SK-MEL-5 (cell line): Measurements from ENCODE around the gene THRSP. TPM values are rescaled to one million over a fixed set of nuclear protein-coding genes. Genes with fewer than 3 reads are reported as not detected.
"Not testable (repeated sequence)": the region's sequence is repeated elsewhere in the genome, so short reads cannot be mapped to it uniquely, and the experiment has no call there.

Experiments used
- DNase-seq: peaks from one replicate; pipeline ENCODE4 v3.0.0-alpha.2; 2016; ENCODE audit warnings: low read depth, low spot score
- in situ Hi-C: cut with HindIII; loops from 2 replicates; pipeline ENCODE4 v1.10.0; 2016; ENCODE audit warnings: low sequenced_read_pairs, high pct_unique_total_duplicates, low pct_unique_long_range_greater_than_20kb
- total RNA-seq: library from RNA; depleted of rRNA; stranded (reverse); fragments of >200 nt; shearing (Covaris generic); gene quantifications from 2 replicates; pipeline ENCODE4 v1.2.3, GENCODE V29; 2014

Gene THRSP
- total RNA-seq, 1 experiment from 2014 or later = not detected

DNA sequence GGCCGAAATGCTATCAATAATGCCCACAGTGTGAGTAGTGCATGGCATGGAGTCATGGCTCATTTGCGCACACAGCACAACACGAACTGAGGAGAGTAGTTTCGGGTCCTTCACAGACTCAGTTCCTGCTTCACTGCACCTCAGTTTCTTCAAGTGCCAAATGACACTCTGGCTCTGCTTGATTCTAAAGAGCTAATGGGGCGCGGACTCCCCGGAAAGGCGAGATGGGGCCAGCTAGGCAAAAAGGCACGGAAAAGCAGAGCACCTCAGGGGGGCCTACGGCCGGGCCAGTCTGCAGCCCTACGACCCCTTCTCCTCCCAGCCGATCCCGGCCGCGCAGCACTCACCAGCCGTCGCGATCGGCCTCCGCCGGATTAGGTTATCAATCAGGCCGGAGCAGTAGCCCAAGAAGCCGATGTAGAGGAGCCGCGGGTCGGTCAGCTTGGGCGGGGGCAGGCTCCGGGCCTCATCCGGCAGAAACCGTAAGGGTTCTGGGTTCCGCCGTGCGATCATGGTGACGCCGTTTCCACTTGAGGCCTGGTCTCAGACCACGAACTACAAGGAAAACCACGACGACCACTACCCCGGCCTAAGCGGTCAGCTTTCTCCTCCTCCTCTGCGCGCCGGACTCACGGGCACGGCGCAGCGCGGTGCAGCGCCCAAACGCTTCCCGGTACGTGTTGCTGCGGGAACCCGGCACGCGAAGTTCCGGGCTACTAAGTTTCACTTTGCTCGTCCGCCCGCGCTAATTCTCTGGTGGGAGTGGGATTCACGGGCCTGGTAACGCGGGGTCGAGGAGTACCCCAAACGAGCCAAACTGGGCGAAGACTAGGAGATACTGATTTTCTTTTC lies 15.8 kb downstream of the THRSP start, which contains the start of gene NDUFC2:
TSS of gene NDUFC2 (minus strand) at position 631 of the 852 bp plus-strand sequence. CDS start at position 513, 118 bp downstream.
- in situ Hi-C loops = no loop called here

GRCh38 chr11:78080084-78080817 lies 16.6 kb downstream of the THRSP start:
- no peak for DNase-seq
- in situ Hi-C loops = no loop called here

More for the DNA sequence above, 15.8 kb downstream of the THRSP start, which contains the start of gene NDUFC2:
- peak; percentile 68 for DNase-seq

- in situ Hi-C loops = no loop called here
- no peak for DNase-seq
Measured at GRCh38 chr11:78080818-78081495, 17.3 kb downstream of the THRSP start.

- no peak for DNase-seq
- in situ Hi-C loops = no loop called here
Measured at GRCh38 chr11:78081583-78081982, 17.9 kb downstream of the THRSP start.

GRCh38 chr11:78082146-78082545 lies 18.5 kb downstream of the THRSP start:
- in situ Hi-C loops = no loop called here
- no peak for DNase-seq

DNA sequence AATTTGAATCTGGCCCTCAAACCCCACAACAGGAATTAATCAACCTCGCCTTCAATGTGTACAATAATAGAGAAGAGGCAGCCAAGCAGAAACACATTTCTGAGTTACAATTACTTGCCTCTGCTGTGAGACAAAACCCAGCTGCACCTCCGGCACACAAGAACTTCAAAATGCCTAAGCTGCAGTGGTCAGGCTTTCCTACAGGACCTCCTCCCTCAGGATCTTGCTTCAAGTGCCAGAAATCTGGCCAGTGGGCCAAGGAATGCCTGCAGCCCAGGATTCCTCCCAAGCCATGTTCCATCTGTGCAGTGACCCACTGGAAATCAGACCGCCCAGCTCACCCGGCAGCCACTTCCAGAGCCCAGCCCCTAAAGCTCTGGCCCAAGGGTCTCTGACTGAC lies 19.4 kb downstream of the THRSP start:
- in situ Hi-C loops = no loop called here

GRCh38 chr11:78084506-78084905 lies 20.8 kb downstream of the THRSP start:
- DNase-seq, in situ Hi-C loops: not testable (repeated sequence)

More for the DNA sequence above, 19.4 kb downstream of the THRSP start:
- DNase-seq = no peak

GRCh38 chr11:78085972-78086371 lies 22.3 kb downstream of the THRSP start:
- in situ Hi-C loops = no loop called here

DNA sequence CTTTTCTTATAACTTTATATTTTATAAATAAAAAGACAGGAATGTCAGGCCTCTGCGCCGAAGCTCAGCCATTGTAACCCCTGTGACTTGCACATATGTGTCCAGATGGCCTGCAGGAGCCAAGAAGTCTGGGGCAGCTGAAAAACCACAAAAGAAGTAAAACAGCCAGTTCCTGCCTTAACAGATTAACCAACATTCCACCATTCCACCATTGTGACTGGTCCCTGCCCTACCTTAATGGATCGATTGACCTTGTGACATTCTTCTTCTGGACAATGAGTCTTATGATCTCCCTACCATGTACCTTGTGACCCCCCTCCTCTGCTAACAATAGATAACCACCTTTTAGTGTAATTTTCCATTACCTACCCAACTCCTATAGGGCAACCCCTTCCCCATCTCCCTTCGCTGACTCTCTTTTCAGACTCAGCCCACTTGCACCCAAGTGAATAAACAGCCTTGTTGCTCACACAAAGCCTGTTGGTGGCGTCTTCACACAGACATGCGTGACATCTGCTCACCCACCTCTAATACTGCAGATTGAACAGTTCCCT lies 22.9 kb downstream of the THRSP start:
- in situ Hi-C loops, DNase-seq: not testable (repeated sequence)

More at GRCh38 chr11:78085972-78086371, 22.3 kb downstream of the THRSP start:
- DNase-seq = no peak

DNA sequence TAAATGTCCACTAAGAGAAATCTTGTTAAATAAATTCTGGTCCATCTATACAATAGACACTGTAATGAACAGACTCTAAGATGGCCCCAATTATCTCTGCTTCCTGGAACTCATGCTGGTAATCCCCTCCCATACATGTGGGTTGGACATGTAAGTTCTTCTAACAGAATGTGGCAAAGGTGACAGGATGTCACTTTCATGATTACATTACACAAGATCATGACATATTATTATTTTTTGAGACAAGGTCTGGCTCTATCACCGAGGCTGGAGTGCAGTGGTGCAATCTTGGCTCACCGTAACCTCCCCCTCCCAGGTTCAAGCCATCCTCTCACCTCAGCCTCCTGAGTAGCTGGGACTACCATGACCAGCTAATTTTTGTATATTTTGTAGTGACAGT lies 30.6 kb downstream of the THRSP start:
- in situ Hi-C loops = no loop called here
- DNase-seq = no peak

DNA sequence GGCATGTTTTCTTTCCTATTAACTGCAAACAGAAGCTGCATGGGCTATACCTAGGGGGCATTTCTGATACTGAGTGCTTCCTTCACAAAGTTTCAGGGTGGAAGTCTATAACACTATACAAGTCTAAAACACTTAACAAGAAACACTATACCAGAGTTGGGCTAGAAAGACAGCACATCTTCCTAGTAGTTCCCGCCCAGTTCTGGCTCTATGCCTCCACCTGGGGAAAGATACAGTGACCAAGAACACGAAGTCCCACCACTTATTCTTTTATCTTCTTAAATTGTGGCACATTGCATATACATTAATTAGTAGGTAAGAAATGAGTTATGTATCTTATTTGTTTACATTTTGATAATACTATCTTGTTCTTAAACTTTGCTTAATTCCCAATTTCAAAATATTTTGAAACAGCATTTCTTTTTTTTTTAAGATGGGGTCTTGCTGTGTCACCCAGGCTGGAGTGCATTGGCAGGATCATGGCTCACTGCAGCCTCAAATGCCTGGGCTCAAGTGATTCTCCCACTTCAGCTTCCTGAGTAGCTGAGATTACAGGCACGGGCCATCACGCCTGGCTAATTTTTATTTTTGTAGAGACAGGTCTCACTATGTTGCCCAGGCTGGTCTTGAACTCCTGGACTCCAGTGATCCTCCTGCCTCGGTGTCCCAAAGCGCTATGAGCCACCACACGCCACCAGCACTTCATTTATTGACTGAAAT lies 34.2 kb downstream of the THRSP start:
- in situ Hi-C loops = no loop called here

DNA sequence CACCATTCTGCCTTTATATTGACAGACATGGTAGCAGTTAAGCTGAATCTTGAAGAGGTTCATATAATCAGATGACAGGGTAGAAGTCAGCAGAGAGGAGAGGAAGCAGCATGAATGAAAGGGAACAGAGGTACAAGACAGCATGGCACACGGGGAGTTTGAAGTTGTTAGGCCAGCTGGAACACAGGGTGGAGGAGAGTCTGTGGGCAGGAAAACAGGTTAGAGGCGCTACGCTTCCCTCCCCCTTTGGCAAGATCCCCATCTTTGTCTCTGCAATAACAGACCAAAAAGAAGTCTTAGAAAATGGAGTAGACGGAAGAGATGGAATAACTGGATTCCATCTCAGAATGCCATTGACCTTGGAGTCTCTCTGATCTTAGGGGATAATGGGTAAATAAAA lies 36.0 kb downstream of the THRSP start:
- no peak for DNase-seq
- in situ Hi-C loops = no loop called here

More for the DNA sequence above, 34.2 kb downstream of the THRSP start:
- DNase-seq = no peak

GRCh38 chr11:78100261-78100660 lies 36.6 kb downstream of the THRSP start:
- in situ Hi-C loops = no loop called here
- DNase-seq = no peak

DNA sequence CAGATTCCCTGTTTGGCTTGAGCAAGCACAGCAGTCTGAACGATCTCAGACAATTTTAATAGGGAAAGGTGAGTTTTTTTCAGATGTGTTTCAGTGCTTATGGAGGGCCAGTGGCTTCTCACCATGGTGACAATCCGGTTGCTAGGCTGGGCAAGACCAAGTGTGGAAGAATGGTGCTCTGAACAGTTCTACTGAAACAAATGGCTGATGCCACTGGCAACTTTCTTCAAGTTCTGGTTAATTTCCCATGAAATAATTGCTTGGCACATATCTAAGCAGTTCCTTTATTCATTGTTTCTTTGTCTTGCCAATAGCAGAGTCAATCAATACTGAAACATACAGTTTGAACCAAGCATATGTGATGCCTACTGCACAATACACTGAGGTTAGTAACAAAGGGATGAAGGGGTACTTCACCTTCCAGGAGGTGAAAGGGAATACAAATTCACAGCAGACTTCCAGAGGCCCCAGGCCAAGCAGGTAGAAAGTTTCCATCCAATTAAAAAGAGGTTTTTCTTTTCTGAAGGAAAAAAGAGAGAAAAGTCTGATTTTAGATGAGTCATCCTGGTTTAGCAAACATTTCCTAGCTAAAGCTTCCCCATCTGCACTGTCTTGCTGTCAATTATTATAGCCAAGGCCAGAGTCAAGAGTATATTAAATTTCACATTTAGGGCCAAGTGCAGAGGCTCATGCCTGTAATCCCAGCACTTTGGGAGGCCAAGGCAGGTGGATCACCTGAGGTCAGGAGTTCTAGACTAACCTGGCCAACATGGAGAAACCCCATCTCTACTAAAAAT lies 37.2 kb downstream of the THRSP start:
- DNase-seq = no peak
- in situ Hi-C loops = no loop called here

DNA sequence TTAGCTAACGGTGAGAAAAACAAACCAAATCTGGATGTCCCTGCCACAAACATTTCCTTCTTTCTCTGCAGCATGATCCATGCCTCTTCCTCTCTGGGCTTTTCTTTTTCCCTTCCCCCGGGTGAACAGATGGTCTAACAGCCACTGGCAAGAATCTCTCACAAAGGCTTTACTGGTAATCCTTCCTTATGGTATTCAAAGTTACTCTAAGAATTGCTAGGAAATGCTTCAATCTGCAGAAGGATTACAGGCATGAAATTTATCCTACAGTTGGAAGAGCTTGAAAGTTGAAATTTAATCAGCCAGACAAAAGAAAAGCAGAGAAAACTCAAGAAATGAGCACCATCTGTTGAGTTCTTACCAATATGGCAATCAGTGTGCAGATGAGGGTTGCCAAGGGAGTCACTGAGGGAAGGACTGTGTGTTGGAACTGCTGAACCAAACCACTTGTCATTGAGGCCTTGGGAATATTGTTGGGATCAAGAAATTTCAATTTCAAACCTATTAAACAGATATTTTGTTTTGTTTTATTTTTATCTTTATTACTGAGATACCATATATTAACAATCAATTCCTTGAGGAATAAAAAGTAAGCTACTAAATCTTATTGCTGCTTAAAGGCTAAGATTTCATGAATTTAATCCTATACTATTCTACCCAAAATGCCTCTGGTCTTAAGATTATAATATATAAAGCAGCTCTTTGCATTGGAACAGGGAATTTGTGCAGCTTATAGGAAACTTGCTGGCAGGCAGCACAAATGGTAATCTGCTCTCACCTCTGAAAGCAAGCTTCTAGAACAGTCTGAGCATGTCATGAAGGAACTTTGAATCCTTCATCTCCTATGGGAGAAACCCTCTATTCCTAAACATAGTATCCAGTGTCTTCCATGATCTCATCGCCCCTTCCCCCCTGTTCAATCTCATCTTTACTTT lies 45.7 kb downstream of the THRSP start:
- in situ Hi-C loops = no loop called here
- DNase-seq = no peak
